SK-N-SH (cell line): Measurements from ENCODE around the gene MDK. TPM values are rescaled to one million over a fixed set of nuclear protein-coding genes. Genes with fewer than 3 reads are reported as not detected.
A peak's percentile ranks its signal among the peaks of the same experiment; 100 is the strongest.

Experiments used
- CTCF ChIA-PET: fragments of 300-600, 350-600 bp; formaldehyde crosslinking; extraction: SDS; loops from one replicate; lab custom pipeline; 2021; lab: Yijun Ruan, JAX
- POLR2A ChIA-PET: fragments of 350-600 bp; sonication (Branson Sonifier 250); formaldehyde crosslinking; extraction: SDS; loops from one replicate; lab custom pipeline; 2020; ENCODE audit warnings: antibody characterized with exemption, inconsistent platforms; lab: Yijun Ruan, JAX
- DNase-seq: peaks from one replicate; pipeline ENCODE4 v3.0.0; 2012
- H2AFZ ChIP-seq: fragments of 200-600 bp; sonication (generic); 2 replicates; pipeline ENCODE4 v1.8.1; 2016; ENCODE audit warnings: antibody characterized with exemption, mild to moderate bottlenecking, low read depth
- H3F3A ChIP-seq: fragments of 200-600 bp; sonication (generic); replicated peaks from 2 replicates; pipeline ENCODE3; 2016; ENCODE audit warnings: antibody characterized with exemption, mild to moderate bottlenecking; ENCODE audit not compliant: insufficient read depth
- H3K27ac ChIP-seq, 2 experiments: fragments of 200-500 bp in 1 of 2; fragments of 200-600 bp in 1 of 2; sonication (Bioruptor generic) in 1 of 2; sonication (generic), shearing (Covaris generic) in 1 of 2; 2 replicates each; pipeline versions ENCODE4 v1.5.1 to v1.6.1; 2014 to 2016; ENCODE audit warnings: low read depth in 2 of 2, inconsistent platforms in 1 of 2, low read length in 1 of 2, mild to moderate bottlenecking in 1 of 2, mixed read lengths in 1 of 2
- H3K27me3 ChIP-seq: fragments of 200-600 bp; sonication (generic), shearing (Covaris generic); 2 replicates; pipeline ENCODE4 v1.6.1; 2016; ENCODE audit warnings: mixed run types; ENCODE audit not compliant: insufficient read depth
- H3K36me3 ChIP-seq, 2 experiments: fragments of 200-500 bp in 1 of 2; fragments of 200-600 bp in 1 of 2; sonication (Bioruptor generic) in 1 of 2; sonication (generic) in 1 of 2; replicated peaks in 1 of 2; 2 replicates each; pipeline versions ENCODE3 to v1.5.1; 2014 to 2016; ENCODE audit warnings: low read length in 1 of 2, mild to moderate bottlenecking in 1 of 2; ENCODE audit not compliant: insufficient read depth in 2 of 2, control insufficient read depth in 1 of 2
- H3K4me1 ChIP-seq, 2 experiments: fragments of 200-500 bp in 1 of 2; fragments of 200-600 bp in 1 of 2; sonication (Bioruptor generic) in 1 of 2; sonication (generic), shearing (Covaris generic) in 1 of 2; 2 replicates each; pipeline versions ENCODE4 v1.5.1 to v1.6.1; 2014 to 2016; ENCODE audit warnings: low read depth in 1 of 2, low read length in 1 of 2, mixed run types in 1 of 2; ENCODE audit not compliant: insufficient read depth in 2 of 2, control insufficient read depth in 1 of 2
- H3K4me2 ChIP-seq: fragments of 200-600 bp; sonication (generic), shearing (Covaris generic); 2 replicates; pipeline ENCODE4 v1.6.1; 2017; ENCODE audit warnings: mixed run types
- H3K4me3 ChIP-seq, 2 experiments: fragments of 200-500 bp in 1 of 2; fragments of 200-600 bp in 1 of 2; sonication (Bioruptor generic) in 1 of 2; sonication (generic), shearing (Covaris generic) in 1 of 2; 2 replicates each; pipeline versions ENCODE4 v1.5.1 to v1.8.1; 2014 to 2016; ENCODE audit warnings: low read depth in 2 of 2, inconsistent platforms in 1 of 2, low read length in 1 of 2, mild to moderate bottlenecking in 1 of 2, mixed read lengths in 1 of 2, moderate library complexity in 1 of 2
- H3K79me2 ChIP-seq: fragments of 200-600 bp; sonication (generic); 2 replicates; pipeline ENCODE4 v1.8.1; 2017; ENCODE audit warnings: mild to moderate bottlenecking; ENCODE audit not compliant: insufficient read depth
- H3K9ac ChIP-seq: fragments of 200-600 bp; sonication (generic); 2 replicates; pipeline ENCODE4 v1.6.1; 2017; ENCODE audit warnings: mixed run types
- H3K9me2 ChIP-seq: fragments of 200-600 bp; sonication (generic); 2 replicates; pipeline ENCODE4 v1.6.1; 2017; ENCODE audit warnings: mixed run types
- H3K9me3 ChIP-seq: fragments of 200-600 bp; sonication (generic); 2 replicates; pipeline ENCODE4 v1.6.1; 2017; ENCODE audit warnings: mixed run types, mild to moderate bottlenecking, moderate library complexity
- H4K20me1 ChIP-seq: fragments of 200-600 bp; sonication (generic); 2 replicates; pipeline ENCODE4 v1.6.1; 2017; ENCODE audit warnings: mild to moderate bottlenecking, mixed run types; ENCODE audit not compliant: insufficient read depth
- ELF1 ChIP-seq: IDR thresholded peaks from 2 replicates; pipeline ENCODE4 v1.4.0; 2012
- FOSL2 ChIP-seq: IDR thresholded peaks from 2 replicates; pipeline ENCODE4 v1.4.0; 2012; ENCODE audit warnings: low read depth, mild to moderate bottlenecking, moderate library complexity, borderline replicate concordance
- FOXJ3 ChIP-seq: sonication (generic); formaldehyde crosslinking; IDR thresholded peaks from 2 replicates; pipeline ENCODE4 v1.5.1; 2020; ENCODE audit warnings: mild to moderate bottlenecking, missing genetic modification reagents
- IRF3 ChIP-seq: fragments of 150-350 bp; IDR thresholded peaks from 2 replicates; pipeline ENCODE4 v1.6.1; 2016; ENCODE audit warnings: mild to moderate bottlenecking, low read depth, low read length
- MAX ChIP-seq: IDR thresholded peaks from 2 replicates; pipeline ENCODE4 v1.4.0; 2012; ENCODE audit warnings: low read depth
- NRF1 ChIP-seq: IDR thresholded peaks from 2 replicates; pipeline ENCODE4 v1.6.1; 2012; ENCODE audit warnings: low read depth, mild to moderate bottlenecking, low read length
- RAD21 ChIP-seq: IDR thresholded peaks from 2 replicates; pipeline ENCODE4 v1.6.1; 2012; ENCODE audit warnings: mild to moderate bottlenecking, low read length
- SIN3A ChIP-seq: IDR thresholded peaks from 2 replicates; pipeline ENCODE4 v1.6.1; 2012; ENCODE audit warnings: low read depth, mild to moderate bottlenecking, low read length, moderate library complexity, borderline replicate concordance
- SMC3 ChIP-seq: IDR thresholded peaks from 2 replicates; pipeline ENCODE4 v1.6.1; 2012; ENCODE audit warnings: low read depth, low read length, improper control_type of control experiment
- TAF1 ChIP-seq: IDR thresholded peaks from 2 replicates; pipeline ENCODE4 v1.6.1; 2012; ENCODE audit warnings: low read depth, mild to moderate bottlenecking, low read length, moderate library complexity, borderline replicate concordance
- USF1 ChIP-seq: IDR thresholded peaks from 2 replicates; pipeline ENCODE4 v1.4.0; 2012; ENCODE audit warnings: low read depth, borderline replicate concordance
- WGBS: methylation state at CpG from one replicate; pipeline ENCODE4 v1.1.6; 2017; ENCODE audit warnings: low lambda C conversion rate; 5-methylcytosine and 5-hydroxymethylcytosine counted together
- polyA plus RNA-seq, 3 experiments: library from polyadenylated mRNA; depleted of rRNA; stranded (reverse); fragments of >200 nt; gene quantifications; 2 replicates each; pipeline ENCODE4 v1.2.3, GENCODE V29; 2012
- TF ChIP-seq, protein P1 (sequence below): fragments of 200-600 bp; sonication (generic); IDR thresholded peaks from 2 replicates; pipeline ENCODE4 v1.6.1; 2017; ENCODE audit warnings: antibody characterized with exemption, mild to moderate bottlenecking, moderate library complexity

MDK gene
- polyA plus RNA-seq, 1 of the 3 experiments (the other 2 are of a cell fraction) = 2,395 TPM

- H2AFZ ChIP-seq = no peak overlapping the region
- H3K9ac ChIP-seq = no peak overlapping the region
- no peaks in the 10 kb centered on the region for H4K20me1 ChIP-seq
- peaks cover 5 to 10% of the 10 kb centered on the region in 2 experiments for H3K36me3 ChIP-seq
- ChIA-PET CTCF (interaction anchor here (0.6 to 18.0 kb wide), 15 partner anchors 11 to 521 kb away, joined by 3 to 423 read pairs (median 4); partner anchors contain the start of genes CHRM4 and DGKZ), POLR2A (no interaction called here)
- WGBS = 69% methylated on average over 16 of the region's 32 CpGs
- peak overlapping the region in 1 of 2 experiments; percentile 48; a peak in 1 of 4 replicates for H3K4me3 ChIP-seq
- DNase-seq = peak; percentile 87
- peaks cover 8% of the 10 kb centered on the region for H3F3A ChIP-seq
- H3K4me2 ChIP-seq = no peak overlapping the region
- H3K4me1 ChIP-seq = peaks cover 17 to 41% of the 10 kb centered on the region in 2 experiments; a peak in 3 of 4 replicates
- H3K27ac ChIP-seq = no peak overlapping the region; a peak in 1 of 4 replicates
- H3K9me3 ChIP-seq = no peaks in the 10 kb centered on the region
- H3K79me2 ChIP-seq = peaks cover 11% of the 10 kb centered on the region; the same call in 1 of the 2 replicates
- TF ChIP-seq NRF1 = no peak
- peak; percentile 67 for TF ChIP-seq RAD21
- TF ChIP-seq, protein P1, sequence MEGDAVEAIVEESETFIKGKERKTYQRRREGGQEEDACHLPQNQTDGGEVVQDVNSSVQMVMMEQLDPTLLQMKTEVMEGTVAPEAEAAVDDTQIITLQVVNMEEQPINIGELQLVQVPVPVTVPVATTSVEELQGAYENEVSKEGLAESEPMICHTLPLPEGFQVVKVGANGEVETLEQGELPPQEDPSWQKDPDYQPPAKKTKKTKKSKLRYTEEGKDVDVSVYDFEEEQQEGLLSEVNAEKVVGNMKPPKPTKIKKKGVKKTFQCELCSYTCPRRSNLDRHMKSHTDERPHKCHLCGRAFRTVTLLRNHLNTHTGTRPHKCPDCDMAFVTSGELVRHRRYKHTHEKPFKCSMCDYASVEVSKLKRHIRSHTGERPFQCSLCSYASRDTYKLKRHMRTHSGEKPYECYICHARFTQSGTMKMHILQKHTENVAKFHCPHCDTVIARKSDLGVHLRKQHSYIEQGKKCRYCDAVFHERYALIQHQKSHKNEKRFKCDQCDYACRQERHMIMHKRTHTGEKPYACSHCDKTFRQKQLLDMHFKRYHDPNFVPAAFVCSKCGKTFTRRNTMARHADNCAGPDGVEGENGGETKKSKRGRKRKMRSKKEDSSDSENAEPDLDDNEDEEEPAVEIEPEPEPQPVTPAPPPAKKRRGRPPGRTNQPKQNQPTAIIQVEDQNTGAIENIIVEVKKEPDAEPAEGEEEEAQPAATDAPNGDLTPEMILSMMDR = peak; percentile 83
- TF ChIP-seq SMC3 = peak; percentile 71
- TF ChIP-seq ELF1 = peak; percentile 29; the same call in 1 of the 2 replicates
- no peak for TF ChIP-seq IRF3
- no peaks in the 10 kb centered on the region for H3K9me2 ChIP-seq
- no peaks in the 10 kb centered on the region for H3K27me3 ChIP-seq
Measured at GRCh38 chr11:46367244-46367915, 14.1 kb upstream of the MDK start.

DNA sequence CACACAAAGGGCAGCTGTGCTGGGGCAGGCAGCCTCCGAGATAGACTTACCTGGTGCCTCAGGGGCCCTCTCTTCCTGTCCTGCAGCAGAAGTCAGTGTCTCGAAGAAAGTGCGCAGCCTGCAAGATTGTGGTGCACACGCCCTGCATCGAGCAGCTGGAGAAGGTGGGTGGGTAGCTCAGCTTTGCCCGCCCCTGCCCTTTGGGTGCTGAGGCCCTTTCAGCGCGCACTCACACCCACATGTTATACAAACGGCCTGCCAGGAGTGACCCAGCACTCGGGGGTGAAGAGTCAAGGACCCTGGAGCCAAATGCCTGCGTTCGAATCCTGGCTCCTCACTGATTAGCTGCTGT is 13.6 kb upstream of the MDK start:
- Histone ChIP-seq H3K36me3 (peaks cover 5 to 10% of the 10 kb centered on the region in 2 experiments), H3K9me3 (no peaks in the 10 kb centered on the region), H3K4me1 (peaks cover 11 to 36% of the 10 kb centered on the region in 2 experiments; a peak in 3 of 4 replicates), H3F3A (peaks cover 8% of the 10 kb centered on the region), H3K79me2 (peaks cover 5% of the 10 kb centered on the region; the same call in 1 of the 2 replicates), H3K27ac (no peak overlapping the region; a peak in 1 of 4 replicates), H3K9ac (no peak overlapping the region), H2AFZ (no peak overlapping the region), H4K20me1 (no peaks in the 10 kb centered on the region), H3K4me2 (no peak overlapping the region), H3K4me3 (peak overlapping the region in 1 of 2 experiments; percentile 48; a peak in 1 of 4 replicates), H3K9me2 (no peaks in the 10 kb centered on the region), H3K27me3 (no peaks in the 10 kb centered on the region)
- ChIA-PET CTCF (interaction anchor here (0.7 to 18.0 kb wide), 14 partner anchors 11 to 522 kb away, joined by 3 to 423 read pairs (median 4); partner anchors contain the start of genes CHRM4 and DGKZ), POLR2A (no interaction called here)
- no peak for DNase-seq
- TF ChIP-seq FOXJ3 (CRISPR knock-in tag) = no peak
- no peak for TF ChIP-seq TAF1
- TF ChIP-seq FOSL2 = no peak
- no peak for TF ChIP-seq NRF1
- no peak for TF ChIP-seq SIN3A
- TF ChIP-seq MAX = no peak
- TF ChIP-seq USF1 = no peak
- WGBS = 83% methylated on average over 9 of the region's 12 CpGs
